ENCODE data around the gene IER5.

Gene IER5

GRCh38 chr1:181062836-181063428 lies 25.6 kb upstream of the IER5 start:
- TF ChIP-seq CTCF (IDR thresholded peaks at IDR 0.05; ENCODE audit: low read depth, low read length) = no peak
- no peak overlapping the region for H3K4me3 ChIP-seq (ENCODE audit: low read depth, low read length)

GRCh38 chr1:181064011-181064623 lies 24.4 kb upstream of the IER5 start:
- no peak overlapping the region for H3K4me3 ChIP-seq (ENCODE audit: low read depth, low read length)
- TF ChIP-seq CTCF (IDR thresholded peaks at IDR 0.05; ENCODE audit: low read depth, low read length) = no peak

GRCh38 chr1:181064702-181065101 lies 23.8 kb upstream of the IER5 start:
- H3K4me3 ChIP-seq (ENCODE audit: low read depth, low read length) = no peak overlapping the region
- no peak for TF ChIP-seq CTCF (IDR thresholded peaks at IDR 0.05; ENCODE audit: low read depth, low read length)

- no peak for TF ChIP-seq CTCF (IDR thresholded peaks at IDR 0.05; ENCODE audit: low read depth, low read length)
These were observed 14.9 kb upstream of the IER5 start for GRCh38 chr1:181073638-181074037.

GRCh38 chr1:181075766-181076350 lies 12.6 kb upstream of the IER5 start:
- TF ChIP-seq CTCF (IDR thresholded peaks at IDR 0.05; ENCODE audit: low read depth, low read length) = no peak
- H3K4me3 ChIP-seq (ENCODE audit: low read depth, low read length) = no peak overlapping the region

More at GRCh38 chr1:181073638-181074037, 14.9 kb upstream of the IER5 start:
- no peak overlapping the region for H3K4me3 ChIP-seq (ENCODE audit: low read depth, low read length)

GRCh38 chr1:181076852-181077251 lies 11.6 kb upstream of the IER5 start:
- H3K4me3 ChIP-seq (ENCODE audit: low read depth, low read length) = no peak overlapping the region
- no peak for TF ChIP-seq CTCF (IDR thresholded peaks at IDR 0.05; ENCODE audit: low read depth, low read length)

GRCh38 chr1:181077576-181078242 lies 10.8 kb upstream of the IER5 start:
- TF ChIP-seq CTCF (IDR thresholded peaks at IDR 0.05; ENCODE audit: low read depth, low read length) = no peak
- H3K4me3 ChIP-seq (ENCODE audit: low read depth, low read length) = no peak overlapping the region
